C4-2B (cell line): ENCODE measurements around the gene ARFRP1.

Source experiments
- ZFX ChIP-seq: fragments of 450-650 bp; IDR thresholded peaks from 2 replicates; pipeline ENCODE4 v1.6.1; 2017
- TF ChIP-seq, protein P1 (sequence below): fragments of 450-650 bp; conservative IDR thresholded peaks from 2 replicates; pipeline ENCODE4 v1.5.1; 2017; ENCODE audit warnings: mild to moderate bottlenecking

DNA sequence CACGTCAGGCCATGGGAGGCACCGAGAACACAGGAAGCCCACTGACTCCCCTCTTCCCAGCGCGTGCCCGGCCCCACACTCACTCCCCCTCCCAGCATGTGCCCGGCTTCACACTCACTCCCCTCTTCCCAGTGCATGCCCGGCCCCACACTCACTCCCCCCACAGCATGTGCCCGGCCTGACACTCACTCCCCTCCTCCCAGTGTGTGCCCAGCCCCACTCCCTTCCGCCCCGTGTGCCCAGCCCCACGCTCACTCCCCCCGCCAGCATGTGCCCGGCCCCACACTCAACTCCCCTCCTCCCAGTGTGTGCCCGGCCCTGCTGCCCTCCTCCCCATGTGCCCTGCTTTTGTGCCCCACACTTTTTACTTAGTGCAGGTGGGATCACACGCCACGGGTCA, 39.9 kb downstream of the ARFRP1 start:
- TF ChIP-seq, protein P1, sequence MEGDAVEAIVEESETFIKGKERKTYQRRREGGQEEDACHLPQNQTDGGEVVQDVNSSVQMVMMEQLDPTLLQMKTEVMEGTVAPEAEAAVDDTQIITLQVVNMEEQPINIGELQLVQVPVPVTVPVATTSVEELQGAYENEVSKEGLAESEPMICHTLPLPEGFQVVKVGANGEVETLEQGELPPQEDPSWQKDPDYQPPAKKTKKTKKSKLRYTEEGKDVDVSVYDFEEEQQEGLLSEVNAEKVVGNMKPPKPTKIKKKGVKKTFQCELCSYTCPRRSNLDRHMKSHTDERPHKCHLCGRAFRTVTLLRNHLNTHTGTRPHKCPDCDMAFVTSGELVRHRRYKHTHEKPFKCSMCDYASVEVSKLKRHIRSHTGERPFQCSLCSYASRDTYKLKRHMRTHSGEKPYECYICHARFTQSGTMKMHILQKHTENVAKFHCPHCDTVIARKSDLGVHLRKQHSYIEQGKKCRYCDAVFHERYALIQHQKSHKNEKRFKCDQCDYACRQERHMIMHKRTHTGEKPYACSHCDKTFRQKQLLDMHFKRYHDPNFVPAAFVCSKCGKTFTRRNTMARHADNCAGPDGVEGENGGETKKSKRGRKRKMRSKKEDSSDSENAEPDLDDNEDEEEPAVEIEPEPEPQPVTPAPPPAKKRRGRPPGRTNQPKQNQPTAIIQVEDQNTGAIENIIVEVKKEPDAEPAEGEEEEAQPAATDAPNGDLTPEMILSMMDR = no peak
- no peak for TF ChIP-seq ZFX
